ENCODE measurements around the gene RPL31. TPM values are rescaled to one million over a fixed set of nuclear protein-coding genes. Genes with fewer than 3 reads are reported as not detected.

Gene RPL31
- total and polyA plus RNA-seq, 2 donors (not counting 1 experiment from before 2014, with no cell fraction given), result 1,767 to 2,170 TPM

DNA sequence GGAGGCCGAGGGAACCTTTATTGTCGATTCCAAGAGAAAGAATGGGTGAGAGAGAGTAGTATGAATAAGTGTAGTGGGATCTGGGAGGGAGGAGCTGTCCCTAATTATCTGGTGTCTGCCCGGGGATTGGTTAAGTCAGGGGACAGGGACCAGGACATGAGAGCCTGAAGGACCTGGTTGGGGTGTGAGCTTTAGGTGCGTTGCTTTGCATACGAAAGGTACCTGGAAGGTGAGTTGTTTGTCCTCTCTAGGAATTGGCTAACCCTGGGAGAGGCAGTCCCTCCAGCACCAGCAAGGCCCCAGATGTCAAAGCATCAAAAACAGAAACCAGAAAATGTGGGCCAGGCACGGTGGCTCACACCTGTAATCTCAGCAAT is 48.1 kb upstream of the RPL31 start:
- ATAC-seq (ENCODE audit: low read depth), result no peak
- H3K4me2 ChIP-seq (replicated peaks; ENCODE audit: low read depth, low read length, poor library complexity, severe bottlenecking), result no peak overlapping the region
- H3K9me3 ChIP-seq (ENCODE audit: control extremely low read depth in 1 of 3, control insufficient read depth in 2 of 3, insufficient read depth in 1 of 3, low read length in 2 of 3), result peaks cover 0 to 8% (median 0%) of the 10 kb centered on the region in 3 donors
- 93% methylated on average over 6 of the region's 6 CpGs for WGBS (ENCODE audit: insufficient coverage)
- intact Hi-C loops (cut with micrococcal nuclease), result no loop called here
- no peak overlapping the region for H3K27ac ChIP-seq (ENCODE audit: low read length in 2 of 2)
- no peak overlapping the region for H3K4me3 ChIP-seq (ENCODE audit: control extremely low read depth in 1 of 5, extremely low read depth in 1 of 5, insufficient read depth in 1 of 5, low read depth in 2 of 5, low read length in 4 of 5)
- Mint-ChIP-seq H3K4me1 (no peaks in the 10 kb centered on the region), H3K27me3 (peaks cover 11% of the 10 kb centered on the region), H3K4me3 (no peak overlapping the region), H3K27ac (no peak overlapping the region), H3K9me3 (ENCODE audit: insufficient read depth) (no peaks in the 10 kb centered on the region)
- CTCF ChIA-PET, result no interaction called here
- H3K36me3 ChIP-seq (replicated peaks in 1 of 2; ENCODE audit: control extremely low read depth in 1 of 2, control insufficient read depth in 1 of 2, extremely low read depth in 1 of 2, insufficient read depth in 2 of 2, low read length in 1 of 2), result no peaks in the 10 kb centered on the region
- no peaks in the 10 kb centered on the region for H4K20me1 ChIP-seq (ENCODE audit: control insufficient read depth, insufficient read depth, low read length, poor library complexity, severe bottlenecking)
- H3K79me2 ChIP-seq (ENCODE audit: control insufficient read depth, insufficient read depth, low read length), result no peaks in the 10 kb centered on the region
- POLR2A ChIA-PET, result no interaction called here
- H3K4me1 ChIP-seq (ENCODE audit: control insufficient read depth in 2 of 2, insufficient read depth in 2 of 2, low read length in 2 of 2), result no peaks in the 10 kb centered on the region
- H3K27me3 ChIP-seq (replicated peaks in 1 of 4; ENCODE audit: control extremely low read depth in 1 of 4, control insufficient read depth in 3 of 4, insufficient read depth in 4 of 4, low read length in 3 of 4), result peaks cover 0 to 12% (median 0%) of the 10 kb centered on the region in 4 experiments
- H3K9ac ChIP-seq (ENCODE audit: low read length), result no peak overlapping the region
- DNase-seq, result no peak
- TF ChIP-seq EZH2 (IDR thresholded peaks at IDR 0.05; ENCODE audit: borderline replicate concordance, insufficient read depth, low read depth, low read length, poor library complexity, severe bottlenecking), result no peak
- TF ChIP-seq, protein P1, sequence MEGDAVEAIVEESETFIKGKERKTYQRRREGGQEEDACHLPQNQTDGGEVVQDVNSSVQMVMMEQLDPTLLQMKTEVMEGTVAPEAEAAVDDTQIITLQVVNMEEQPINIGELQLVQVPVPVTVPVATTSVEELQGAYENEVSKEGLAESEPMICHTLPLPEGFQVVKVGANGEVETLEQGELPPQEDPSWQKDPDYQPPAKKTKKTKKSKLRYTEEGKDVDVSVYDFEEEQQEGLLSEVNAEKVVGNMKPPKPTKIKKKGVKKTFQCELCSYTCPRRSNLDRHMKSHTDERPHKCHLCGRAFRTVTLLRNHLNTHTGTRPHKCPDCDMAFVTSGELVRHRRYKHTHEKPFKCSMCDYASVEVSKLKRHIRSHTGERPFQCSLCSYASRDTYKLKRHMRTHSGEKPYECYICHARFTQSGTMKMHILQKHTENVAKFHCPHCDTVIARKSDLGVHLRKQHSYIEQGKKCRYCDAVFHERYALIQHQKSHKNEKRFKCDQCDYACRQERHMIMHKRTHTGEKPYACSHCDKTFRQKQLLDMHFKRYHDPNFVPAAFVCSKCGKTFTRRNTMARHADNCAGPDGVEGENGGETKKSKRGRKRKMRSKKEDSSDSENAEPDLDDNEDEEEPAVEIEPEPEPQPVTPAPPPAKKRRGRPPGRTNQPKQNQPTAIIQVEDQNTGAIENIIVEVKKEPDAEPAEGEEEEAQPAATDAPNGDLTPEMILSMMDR (IDR thresholded peaks at IDR 0.05), result no peak
- no peak overlapping the region for H2AFZ ChIP-seq (ENCODE audit: insufficient read depth, low read depth, low read length, poor library complexity, severe bottlenecking)

DNA sequence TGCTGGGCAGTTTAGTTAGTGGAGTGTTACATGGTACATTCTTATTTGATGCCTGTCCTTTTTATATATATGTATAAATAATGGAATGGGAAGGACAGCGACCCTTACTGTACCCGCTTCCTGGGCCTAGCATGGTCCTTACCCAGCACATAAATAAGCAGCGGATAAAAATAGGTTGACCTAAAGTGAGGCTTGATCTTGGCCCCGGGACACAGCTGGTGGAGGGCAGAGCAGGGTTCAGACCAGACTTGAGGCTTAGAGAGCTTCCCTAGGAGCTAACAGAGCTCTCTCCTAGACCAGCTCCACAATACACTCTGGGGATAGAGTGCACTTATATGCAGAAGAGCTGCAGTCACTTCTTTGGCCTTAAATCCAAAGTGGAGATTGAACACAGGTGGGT is 46.9 kb upstream of the RPL31 start:
- WGBS (ENCODE audit: insufficient coverage), result 100% methylated on average over 2 of the region's 4 CpGs
- H3K9me3 Mint-ChIP-seq (ENCODE audit: insufficient read depth), result no peaks in the 10 kb centered on the region

More for the DNA sequence above, 46.9 kb upstream of the RPL31 start:
- Mint-ChIP-seq H3K27ac (no peak overlapping the region), H3K4me3 (no peak overlapping the region), H3K4me1 (no peaks in the 10 kb centered on the region), H3K27me3 (peaks cover 18% of the 10 kb centered on the region)
- Histone ChIP-seq H3K36me3 (replicated peaks in 1 of 2; ENCODE audit: control extremely low read depth in 1 of 2, control insufficient read depth in 1 of 2, extremely low read depth in 1 of 2, insufficient read depth in 2 of 2, low read length in 1 of 2) (no peaks in the 10 kb centered on the region), H3K27ac (ENCODE audit: low read length in 2 of 2) (no peak overlapping the region), H3K4me2 (replicated peaks; ENCODE audit: low read depth, low read length, poor library complexity, severe bottlenecking) (no peak overlapping the region), H3K79me2 (ENCODE audit: control insufficient read depth, insufficient read depth, low read length) (no peaks in the 10 kb centered on the region), H3K9ac (ENCODE audit: low read length) (no peak overlapping the region), H3K9me3 (ENCODE audit: control extremely low read depth in 1 of 3, control insufficient read depth in 2 of 3, insufficient read depth in 1 of 3, low read length in 2 of 3) (peaks cover 0 to 8% (median 0%) of the 10 kb centered on the region in 3 donors), H4K20me1 (ENCODE audit: control insufficient read depth, insufficient read depth, low read length, poor library complexity, severe bottlenecking) (no peaks in the 10 kb centered on the region), H2AFZ (ENCODE audit: insufficient read depth, low read depth, low read length, poor library complexity, severe bottlenecking) (no peak overlapping the region), H3K27me3 (replicated peaks in 1 of 4; ENCODE audit: control extremely low read depth in 1 of 4, control insufficient read depth in 3 of 4, insufficient read depth in 4 of 4, low read length in 3 of 4) (peaks cover 0 to 12% (median 0%) of the 10 kb centered on the region in 4 experiments), H3K4me1 (ENCODE audit: control insufficient read depth in 2 of 2, insufficient read depth in 2 of 2, low read length in 2 of 2) (no peaks in the 10 kb centered on the region), H3K4me3 (ENCODE audit: control extremely low read depth in 1 of 5, extremely low read depth in 1 of 5, insufficient read depth in 1 of 5, low read depth in 2 of 5, low read length in 4 of 5) (no peak overlapping the region)
- CTCF ChIA-PET, result no interaction called here
- DNase-seq (no peak), ATAC-seq (ENCODE audit: low read depth) (no peak)
- intact Hi-C loops (cut with micrococcal nuclease), result no loop called here
- no peak for TF ChIP-seq EZH2 (IDR thresholded peaks at IDR 0.05; ENCODE audit: borderline replicate concordance, insufficient read depth, low read depth, low read length, poor library complexity, severe bottlenecking)
- TF ChIP-seq, protein P1 (IDR thresholded peaks at IDR 0.05), result no peak
- POLR2A ChIA-PET, result no interaction called here
